Cardiac fibroblast (primary cell): ENCODE measurements around the gene GRN.

ENCODE experiments used
- DNase-seq, 2 donors: peaks; one replicate each; pipeline versions ENCODE4 v3.0.0 to v3.0.0-alpha.2; 2010; ENCODE audit warnings: low read depth in 2 of 2
- H3K4me3 ChIP-seq, 2 donors: replicated peaks in 1 of 2; 1 replicate in 1 of 2; 2 replicates in 1 of 2; pipeline ENCODE4 v1.5.1; 2011; ENCODE audit warnings: low read depth in 2 of 2, low read length in 2 of 2, mild to moderate bottlenecking in 2 of 2, moderate library complexity in 1 of 2
- TF ChIP-seq, protein P1 (sequence below): IDR thresholded peaks from one replicate; pipeline ENCODE4 v1.5.1; 2011; ENCODE audit warnings: low read depth, mild to moderate bottlenecking, low read length, inconsistent platforms

Gene GRN

DNA sequence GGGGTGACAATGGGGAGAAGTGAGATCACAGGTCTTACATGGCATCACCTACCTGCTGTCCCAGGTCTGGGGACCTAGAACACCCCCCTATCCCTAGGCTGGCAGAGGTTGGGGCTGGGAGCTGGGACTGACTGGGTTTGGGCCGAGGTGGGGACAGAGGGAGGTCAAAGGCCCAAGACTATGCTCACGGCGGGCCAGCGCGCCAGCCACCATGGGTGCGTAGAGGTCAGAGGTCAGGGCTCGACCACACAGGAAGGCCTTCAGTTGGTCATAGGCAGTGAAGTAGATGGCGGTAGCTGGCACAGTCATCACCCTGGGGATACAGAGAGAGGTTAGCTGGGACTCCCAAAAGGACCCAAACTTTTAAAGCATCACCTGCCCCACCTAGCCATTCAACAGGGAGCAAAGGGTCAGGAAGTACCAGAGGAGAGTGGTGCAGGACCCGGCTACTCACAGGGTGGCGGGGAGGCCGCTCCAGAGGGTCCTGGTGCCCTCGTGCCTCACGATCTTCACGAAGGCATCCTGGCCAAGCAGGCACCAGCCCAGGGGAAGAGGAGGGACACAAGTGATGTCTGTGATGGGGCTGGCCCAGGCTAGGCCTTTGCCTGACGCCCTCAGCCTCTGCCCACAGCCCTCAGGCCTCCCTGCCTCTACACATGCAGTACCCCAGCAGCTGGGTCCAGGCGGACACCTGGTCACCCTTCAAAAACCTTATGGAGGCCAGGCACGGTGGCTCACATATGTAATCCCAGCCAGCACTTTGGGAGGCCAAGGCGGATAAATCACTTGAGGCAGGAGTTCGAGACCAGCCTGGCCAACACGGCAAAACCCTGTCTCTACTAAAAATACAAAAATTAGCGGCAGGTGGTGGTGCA, 23.6 kb upstream of the GRN start:
- TF ChIP-seq, protein P1, sequence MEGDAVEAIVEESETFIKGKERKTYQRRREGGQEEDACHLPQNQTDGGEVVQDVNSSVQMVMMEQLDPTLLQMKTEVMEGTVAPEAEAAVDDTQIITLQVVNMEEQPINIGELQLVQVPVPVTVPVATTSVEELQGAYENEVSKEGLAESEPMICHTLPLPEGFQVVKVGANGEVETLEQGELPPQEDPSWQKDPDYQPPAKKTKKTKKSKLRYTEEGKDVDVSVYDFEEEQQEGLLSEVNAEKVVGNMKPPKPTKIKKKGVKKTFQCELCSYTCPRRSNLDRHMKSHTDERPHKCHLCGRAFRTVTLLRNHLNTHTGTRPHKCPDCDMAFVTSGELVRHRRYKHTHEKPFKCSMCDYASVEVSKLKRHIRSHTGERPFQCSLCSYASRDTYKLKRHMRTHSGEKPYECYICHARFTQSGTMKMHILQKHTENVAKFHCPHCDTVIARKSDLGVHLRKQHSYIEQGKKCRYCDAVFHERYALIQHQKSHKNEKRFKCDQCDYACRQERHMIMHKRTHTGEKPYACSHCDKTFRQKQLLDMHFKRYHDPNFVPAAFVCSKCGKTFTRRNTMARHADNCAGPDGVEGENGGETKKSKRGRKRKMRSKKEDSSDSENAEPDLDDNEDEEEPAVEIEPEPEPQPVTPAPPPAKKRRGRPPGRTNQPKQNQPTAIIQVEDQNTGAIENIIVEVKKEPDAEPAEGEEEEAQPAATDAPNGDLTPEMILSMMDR, result no peak
- no peak for DNase-seq
- no peak overlapping the region for H3K4me3 ChIP-seq

DNA sequence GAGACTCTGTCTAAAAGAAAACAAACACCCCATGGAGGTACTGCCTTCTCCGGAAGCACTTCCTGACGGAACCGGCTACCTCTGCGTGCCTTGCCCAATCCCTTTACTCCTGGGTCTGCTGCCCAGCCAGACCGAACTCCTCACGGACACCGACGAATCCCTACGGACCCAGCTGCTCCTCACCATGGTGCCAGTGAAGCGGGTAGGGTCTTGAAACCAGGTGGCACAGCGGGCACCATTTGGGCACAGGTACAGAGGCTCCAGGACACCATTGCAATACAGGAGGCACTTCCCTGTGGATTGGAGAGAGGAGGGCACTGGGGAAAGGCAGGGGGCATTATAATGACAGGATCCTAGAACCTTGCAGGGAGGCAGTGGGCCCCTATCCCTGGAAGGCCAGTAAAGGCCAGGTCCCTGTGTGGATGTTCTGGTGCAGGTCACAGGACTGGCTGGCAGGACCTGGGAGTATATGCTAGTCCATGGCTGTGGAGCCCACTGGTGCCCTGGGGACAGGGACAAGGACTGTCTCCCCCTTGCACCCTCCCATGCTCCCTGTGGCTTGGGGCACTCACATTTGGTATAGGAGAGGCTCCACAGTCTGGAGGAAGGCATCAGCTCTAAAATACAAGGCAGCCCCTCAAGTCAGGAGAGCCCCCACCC, 22.7 kb upstream of the GRN start:
- no peak overlapping the region for H3K4me3 ChIP-seq
- DNase-seq, result no peak
- TF ChIP-seq, protein P1, result no peak

DNA sequence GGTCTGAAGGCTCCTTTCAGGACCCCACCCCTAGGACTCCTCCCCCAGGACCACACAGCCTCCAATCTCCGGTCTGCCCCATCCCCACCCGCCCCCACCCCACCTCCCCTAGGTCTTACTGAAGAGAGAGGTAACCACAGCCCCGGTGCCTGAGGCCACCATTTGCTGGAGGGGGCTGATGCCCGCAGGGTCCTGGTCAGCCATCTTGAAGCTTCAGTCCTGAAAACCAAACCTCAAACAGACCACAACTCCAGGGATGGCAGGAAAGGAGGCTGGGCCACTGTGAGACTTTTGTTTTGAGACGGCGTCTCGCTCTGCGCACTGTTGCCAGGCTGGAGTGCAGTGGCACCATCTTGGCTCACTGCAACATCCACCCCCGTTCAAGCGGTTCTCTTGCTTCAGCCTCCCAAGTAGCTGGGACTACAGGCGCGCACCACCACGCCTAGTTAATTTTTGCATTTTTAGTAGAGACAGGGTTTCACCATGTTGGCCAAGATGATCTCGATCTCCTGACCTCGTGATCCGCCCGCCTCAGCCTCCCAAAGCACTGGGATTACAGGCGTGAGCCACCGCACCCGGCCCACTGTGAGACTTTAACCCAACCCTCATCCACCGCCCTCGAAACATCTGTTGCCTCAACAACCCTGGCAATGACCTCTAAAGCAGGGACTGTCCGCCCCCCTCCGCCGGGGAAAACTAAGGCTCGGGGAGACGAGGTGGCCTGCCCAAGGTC, 21.6 kb upstream of the GRN start:
- peak overlapping the region; percentile 85 to 88 for H3K4me3 ChIP-seq
- no peak for DNase-seq
- TF ChIP-seq, protein P1, result no peak

DNA sequence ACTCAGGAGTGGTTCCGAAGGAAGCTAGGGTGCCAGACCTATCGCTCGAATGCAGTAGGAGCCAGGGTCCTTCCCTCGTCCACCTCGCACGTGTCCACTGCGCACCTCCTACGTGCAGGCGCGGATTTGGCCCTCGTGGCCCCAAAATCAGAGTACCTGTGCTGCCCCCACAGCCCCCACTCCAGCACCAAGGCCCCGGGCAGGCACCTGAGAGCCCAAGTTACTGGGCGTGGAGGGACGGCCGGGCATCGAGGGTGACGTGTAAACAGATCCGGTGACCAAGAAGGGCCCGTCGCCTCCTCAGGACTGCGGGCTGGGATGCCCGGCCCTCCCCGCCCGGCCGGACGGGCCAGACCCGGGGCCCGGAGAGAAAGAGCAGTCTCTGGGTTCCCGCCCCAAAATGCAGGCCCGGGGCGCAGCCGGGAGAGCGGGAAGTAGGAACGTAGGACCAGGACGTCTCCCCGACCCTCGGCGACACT, 21.0 kb upstream of the GRN start:
- TF ChIP-seq, protein P1, result no peak
- DNase-seq, result no peak
- H3K4me3 ChIP-seq, result peak overlapping the region; percentile 85 to 88

DNA sequence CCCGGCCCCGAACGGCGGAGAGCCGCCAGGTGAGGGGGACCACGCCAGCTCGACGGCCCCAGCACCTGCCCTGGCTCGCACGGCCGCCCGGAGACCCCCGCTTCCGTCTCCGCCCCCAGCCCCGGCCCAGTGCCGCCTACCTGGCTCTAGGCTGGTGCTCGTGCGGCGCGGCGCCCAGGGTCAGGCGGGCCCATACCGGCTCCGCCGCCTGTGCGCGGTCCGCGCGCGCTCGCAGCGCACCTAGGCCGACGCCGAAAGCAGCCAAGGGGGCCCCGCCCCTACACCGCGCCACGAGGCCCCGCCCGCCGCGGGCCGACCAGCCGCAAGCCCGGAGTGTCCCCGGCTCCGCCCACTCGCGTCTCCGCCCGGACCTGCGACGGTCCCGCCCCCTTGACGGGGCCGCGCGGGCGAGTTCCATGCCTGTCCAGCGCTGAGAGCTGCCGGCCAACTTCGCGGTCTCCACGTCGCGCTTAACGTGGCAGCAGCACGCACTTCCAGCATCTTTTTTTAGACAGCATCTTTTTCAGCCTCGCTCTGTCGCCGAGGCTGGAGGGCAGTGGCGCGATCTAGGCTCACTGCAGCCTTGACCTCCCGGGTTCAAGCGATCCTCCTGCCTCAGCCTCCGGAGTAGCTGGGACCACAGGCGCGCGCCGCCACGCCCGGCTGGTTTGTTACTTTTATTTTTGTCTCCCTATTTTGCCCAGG, 20.4 kb upstream of the GRN start, which contains the start of gene SLC25A39:
SLC25A39 (minus strand) TSS at position 253 of the 705 bp plus-strand sequence. CDS start 1,261 bp downstream, outside the sequence.
- TF ChIP-seq, protein P1, result no peak
- peak within 1 kb of the TSS; percentile 85 to 88 for H3K4me3 ChIP-seq
- DNase-seq, result peak; percentile 94 to 96

DNA sequence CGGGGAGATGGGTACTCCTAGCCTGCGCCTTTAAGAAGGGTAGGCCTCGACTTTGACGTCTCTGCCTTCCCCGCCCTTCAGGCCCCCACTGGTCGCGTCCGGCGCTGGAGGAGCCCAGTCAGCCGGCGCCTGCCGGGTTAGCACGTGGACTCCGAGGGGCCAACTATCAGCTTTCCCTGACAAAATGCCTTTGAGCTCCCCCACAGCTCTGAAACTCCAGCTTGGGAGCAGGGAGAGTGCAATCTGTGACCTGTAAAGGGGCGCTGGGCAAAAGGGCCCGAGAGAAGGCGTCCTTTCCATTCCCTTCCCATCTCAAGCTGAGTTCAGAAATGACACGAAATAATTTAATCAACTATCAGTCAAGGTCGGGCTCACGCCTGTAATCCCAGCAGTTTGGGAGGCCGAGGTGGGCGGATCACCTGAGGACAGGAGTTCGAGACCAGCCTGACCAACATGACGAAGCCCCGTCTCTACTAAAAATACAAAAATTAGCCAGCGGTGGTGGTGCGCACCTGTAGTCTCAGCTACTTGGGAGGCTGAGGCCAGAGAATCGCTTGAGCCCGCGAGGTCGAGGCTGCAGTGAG, 18.1 kb upstream of the GRN start:
- DNase-seq, result peak; percentile 97 to 98
- TF ChIP-seq, protein P1, result no peak
- no peak overlapping the region for H3K4me3 ChIP-seq
